Colonic mucosa (tissue), 4 donors: ENCODE measurements around the gene INO80. TPM values are rescaled to one million over a fixed set of nuclear protein-coding genes. Genes with fewer than 3 reads are reported as not detected.

Experiments
- DNase-seq: peaks from one replicate; pipeline ENCODE4 v3.0.0-alpha.2; 2020
- H3K27ac ChIP-seq: fragments of 200-600 bp; one replicate; pipeline ENCODE4 v1.8.0; 2021
- H3K27me3 ChIP-seq: fragments of 200-600 bp; one replicate; pipeline ENCODE4 v1.8.0; 2021
- H3K36me3 ChIP-seq: fragments of 200-600 bp; one replicate; pipeline ENCODE4 v1.8.0; 2021
- H3K4me1 ChIP-seq: fragments of 200-600 bp; one replicate; pipeline ENCODE4 v1.8.0; 2021; ENCODE audit warnings: mild to moderate bottlenecking
- H3K4me3 ChIP-seq: fragments of 200-600 bp; one replicate; pipeline ENCODE4 v1.8.0; 2021
- H3K9ac ChIP-seq, 2 donors: one replicate each; pipeline ENCODE4 v1.7.0; 2013; ENCODE audit warnings: control low read depth in 2 of 2, low read depth in 2 of 2, low read length in 2 of 2
- H3K9me3 ChIP-seq: fragments of 200-600 bp; one replicate; pipeline ENCODE4 v1.8.0; 2021
- CTCF ChIP-seq: fragments of 200-600 bp; IDR thresholded peaks from one replicate; pipeline ENCODE4 v1.8.0; 2022; ENCODE audit warnings: antibody characterized with exemption, mild to moderate bottlenecking
- intact Hi-C: fragments of 100-400 bp; cut with DNase I; formaldehyde crosslinking; loops from one replicate; pipeline ENCODE4 v1.14.1; 2022
- total RNA-seq, 2 donors: library from RNA; stranded (reverse); fragmentation: NEBNext Ultra II Directional in 1 of 2; extraction: Animal tissue kit (Norgen Biotek cat#: 25700) in 1 of 2; gene quantifications; one replicate each; pipeline ENCODE4 v1.2.1, GENCODE V29; 2021
- donor health status: healthy.
- donor health status: DM: no; HTN: no; CAD: no.
- donor health status: DM: no; HTN: no; CAD: no.

The INO80 gene
- total RNA-seq, 2 donors from 2014 or later = 17.6 to 27.4 TPM

- peak overlapping the region; percentile 74 for H3K4me3 ChIP-seq
- H3K9ac ChIP-seq = peak overlapping the region; percentile 81 to 88
- no peaks in the 10 kb centered on the region for H3K36me3 ChIP-seq
- H3K4me1 ChIP-seq = peaks cover 6% of the 10 kb centered on the region
- H3K27ac ChIP-seq = peak overlapping the region; percentile 81
- intact Hi-C loops = no loop called here
- no peaks in the 10 kb centered on the region for H3K27me3 ChIP-seq
- no peak for TF ChIP-seq CTCF
- H3K9me3 ChIP-seq = no peaks in the 10 kb centered on the region
- DNase-seq = no peak
These were observed 163.7 kb downstream of the INO80 start for GRCh38 chr15:40952301-40952900.

- intact Hi-C loops = no loop called here
- Histone ChIP-seq H3K36me3 (no peaks in the 10 kb centered on the region), H3K9ac (no peak overlapping the region), H3K9me3 (no peaks in the 10 kb centered on the region), H3K4me1 (peaks cover 6% of the 10 kb centered on the region), H3K4me3 (no peak overlapping the region), H3K27me3 (no peaks in the 10 kb centered on the region), H3K27ac (no peak overlapping the region)
- no peak for TF ChIP-seq CTCF
- DNase-seq = no peak
These were observed 164.3 kb downstream of the INO80 start for GRCh38 chr15:40951764-40952163.

GRCh38 chr15:40949756-40950207 lies 166.3 kb downstream of the INO80 start:
- H3K4me3 ChIP-seq = no peak overlapping the region
- TF ChIP-seq CTCF = no peak
- intact Hi-C loops = no loop called here

GRCh38 chr15:40948706-40949473 lies 167.2 kb downstream of the INO80 start:
- no peak overlapping the region for H3K27ac ChIP-seq
- intact Hi-C loops = no loop called here

More at GRCh38 chr15:40949756-40950207, 166.3 kb downstream of the INO80 start:
- Histone ChIP-seq H3K27me3 (no peaks in the 10 kb centered on the region), H3K4me1 (peaks cover 6% of the 10 kb centered on the region), H3K27ac (peak overlapping the region; percentile 67), H3K9ac (peak overlapping the region in 1 of 2 donors; percentile 3), H3K9me3 (no peaks in the 10 kb centered on the region), H3K36me3 (no peaks in the 10 kb centered on the region)
- peak; percentile 60 for DNase-seq

More at GRCh38 chr15:40948706-40949473, 167.2 kb downstream of the INO80 start:
- Histone ChIP-seq H3K27me3 (no peaks in the 10 kb centered on the region), H3K4me1 (peaks cover 4% of the 10 kb centered on the region), H3K9me3 (no peaks in the 10 kb centered on the region), H3K4me3 (no peak overlapping the region), H3K36me3 (no peaks in the 10 kb centered on the region), H3K9ac (no peak overlapping the region)
- DNase-seq = no peak
- no peak for TF ChIP-seq CTCF
